ENCODE results near the gene TMEM106A. TPM values are rescaled to one million over a fixed set of nuclear protein-coding genes. Genes with fewer than 3 reads are reported as not detected.

TMEM106A gene
- 10 to 100 TPM; 15.1 to 15.6 TPM for total RNA-seq

GRCh38 chr17:43211480-43212402 lies at the start of gene TMEM106A:
TSS of gene TMEM106A (plus strand) at chr17:43211875. CDS start at chr17:43213042, 1,167 bp downstream.

GRCh38 chr17:43170766-43171585 lies 40.7 kb upstream of the TMEM106A start, which contains the start of gene NBR1:
TSS of gene NBR1 (plus strand) at chr17:43171214. CDS start at chr17:43175800, 4,586 bp downstream.

GRCh38 chr17:43228020-43228782 lies 16.5 kb downstream of the TMEM106A start, which contains the start of gene CCDC200:
TSS of gene CCDC200 (minus strand) at chr17:43228623. CDS start at chr17:43228554, 69 bp downstream.

GRCh38 chr17:43233877-43234276 lies 22.2 kb downstream of the TMEM106A start, which contains the start of gene RNU2-1:
TSS of gene RNU2-1 (minus strand) at chr17:43233977.

Other genes with a start within 250 kb of the TMEM106A start
- gene AARSD1, start 247.4 kb upstream of the TMEM106A start, total RNA-seq, result 10 to 100 TPM; 32.5 to 37.3 TPM
- gene PTGES3L, start 231.8 kb upstream of the TMEM106A start, total RNA-seq, result under 1 TPM; 0.26 to 0.38 TPM
- gene RUNDC1, start 231.3 kb upstream of the TMEM106A start, total RNA-seq, result 10 to 100 TPM; 15.6 to 15.7 TPM
- gene RPL27, start 213.5 kb upstream of the TMEM106A start, total RNA-seq, result 1,000 to 10,000 TPM; 1,393 to 1,409 TPM
- gene IFI35, start 205.1 kb upstream of the TMEM106A start, total RNA-seq, result 10 to 100 TPM; 61.5 to 67.3 TPM
- gene VAT1, start 189.5 kb upstream of the TMEM106A start, total RNA-seq, result 10 to 100 TPM; 18.0 to 19.8 TPM
- not detected for gene RND2, start 186.6 kb upstream of the TMEM106A start, total RNA-seq
- gene BRCA1, start 86.5 kb upstream of the TMEM106A start, total RNA-seq, result 10 to 100 TPM; 45.9 to 50.7 TPM
- 10 to 100 TPM; 58.7 to 59.5 TPM for gene NBR1, start 40.7 kb upstream of the TMEM106A start, total RNA-seq
- not detected for gene CCDC200, start 16.7 kb downstream of the TMEM106A start, total RNA-seq
- 1,000 to 10,000 TPM; 4,966 to 7,703 TPM for gene RNU2-1, start 22.1 kb downstream of the TMEM106A start, total RNA-seq
- gene ARL4D, start 187.1 kb downstream of the TMEM106A start, total RNA-seq, result 1 to 10 TPM; 3.9 to 4.1 TPM